Measurements from ENCODE around the gene TACC3. TPM values are rescaled to one million over a fixed set of nuclear protein-coding genes. Genes with fewer than 3 reads are reported as not detected.
"Not testable (repeated sequence)": the region's sequence is repeated elsewhere in the genome, so short reads cannot be mapped to it uniquely, and the experiment has no call there.

TACC3 gene
- total RNA-seq, 2 experiments from 2014 or later: 301 to 305 TPM

DNA sequence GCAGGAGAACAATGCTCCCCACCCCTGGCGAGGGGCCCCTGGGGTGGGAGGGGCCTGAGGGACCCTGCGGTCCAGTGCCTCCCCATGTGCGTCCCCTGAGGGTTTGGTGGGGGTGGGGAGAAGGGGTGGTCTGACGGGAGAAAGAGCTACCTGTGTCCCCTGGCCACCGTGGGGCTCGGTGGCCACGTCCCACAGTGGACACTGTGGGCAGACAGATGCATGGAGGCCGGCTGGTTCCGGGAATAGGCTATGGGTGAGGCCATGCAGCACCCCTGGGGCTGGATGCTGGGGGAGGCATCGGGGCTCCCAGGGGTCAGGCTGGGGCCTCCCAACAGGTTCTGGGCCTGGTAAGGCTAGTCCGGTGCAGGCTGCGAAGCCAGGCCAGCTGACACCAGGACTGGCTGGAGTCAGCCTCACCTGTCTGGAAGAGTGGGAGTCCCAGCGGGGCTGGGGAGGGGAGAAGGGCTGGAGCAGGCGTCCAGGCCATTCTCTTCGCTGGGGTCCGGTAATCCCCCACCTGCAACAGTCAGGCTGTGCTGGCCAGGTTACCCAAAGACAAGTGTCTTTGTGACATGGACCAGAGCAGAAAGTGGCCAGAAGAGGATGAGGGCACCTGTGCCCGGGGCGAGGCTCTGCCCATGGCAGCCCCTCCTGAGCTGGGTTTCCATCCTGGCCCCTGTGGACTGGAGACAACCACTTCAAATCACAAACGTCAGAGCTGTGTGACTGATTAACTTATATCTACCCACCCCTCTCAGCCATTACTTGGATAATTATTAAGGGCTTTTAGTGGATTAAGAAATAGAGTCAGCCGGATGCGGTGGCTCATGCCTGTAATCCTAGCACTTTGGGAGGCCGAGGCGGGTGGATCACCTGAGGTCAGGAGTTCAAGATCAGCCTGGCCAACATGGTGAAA lies 35.8 kb upstream of the TACC3 start:
- H3K4me3 Mint-ChIP-seq: no peak overlapping the region
- peaks cover 12% of the 10 kb centered on the region for H3K4me1 Mint-ChIP-seq
- H3K36me3 Mint-ChIP-seq (ENCODE audit: low read depth): peaks cover 9% of the 10 kb centered on the region
- POLR2A ChIA-PET: no interaction called here
- no peaks in the 10 kb centered on the region for H3K9me3 Mint-ChIP-seq
- DNase-seq: no peak
- no peak overlapping the region for H3K27ac Mint-ChIP-seq
- peaks cover 5% of the 10 kb centered on the region for H3K27me3 Mint-ChIP-seq
- CTCF ChIA-PET: no interaction called here

GRCh38 chr4:1686440-1687036 lies 34.8 kb upstream of the TACC3 start:
- DNase-seq: no peak
- CTCF ChIA-PET: no interaction called here
- Mint-ChIP-seq H3K27me3 (peaks cover 5% of the 10 kb centered on the region), H3K27ac (no peak overlapping the region), H3K9me3 (no peaks in the 10 kb centered on the region), H3K36me3 (ENCODE audit: low read depth) (peaks cover 18% of the 10 kb centered on the region), H3K4me1 (peaks cover 12% of the 10 kb centered on the region), H3K4me3 (no peak overlapping the region)
- POLR2A ChIA-PET: no interaction called here

DNA sequence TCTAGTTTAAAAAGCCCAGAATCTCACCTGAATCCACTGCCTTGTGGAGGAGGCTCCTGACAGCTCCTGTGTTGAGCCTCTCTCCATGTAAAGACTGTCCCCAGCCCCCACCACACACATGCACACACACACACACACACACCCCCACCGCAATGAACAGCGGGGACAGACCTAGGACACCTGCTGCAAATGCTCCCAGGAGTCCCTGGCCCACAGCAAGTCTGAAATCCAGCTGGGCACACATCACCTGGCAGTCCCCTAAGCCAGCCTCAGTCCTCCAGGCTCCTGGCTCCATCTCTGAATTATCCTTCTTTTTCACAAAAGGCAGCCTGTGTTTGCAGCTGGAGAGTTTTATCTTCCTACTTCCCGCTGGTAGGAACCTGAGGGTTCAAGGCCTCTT lies 30.6 kb upstream of the TACC3 start:
- ChIA-PET POLR2A (interaction anchor here (1.4 kb wide), 1 partner anchor 21 kb away, joined by 3 read pairs; the partner anchor contains the start of gene SLBP), CTCF (interaction anchor here (2.1 to 6.9 kb wide), 2 partner anchors 19 to 36 kb away, joined by 9 to 94 read pairs; no protein-coding TSS in a partner anchor)
- Mint-ChIP-seq H3K27me3 (no peaks in the 10 kb centered on the region), H3K4me3 (no peak overlapping the region), H3K36me3 (ENCODE audit: low read depth) (peaks cover 52% of the 10 kb centered on the region), H3K4me1 (peaks cover 7% of the 10 kb centered on the region), H3K27ac (no peak overlapping the region), H3K9me3 (no peaks in the 10 kb centered on the region)
- DNase-seq: no peak

DNA sequence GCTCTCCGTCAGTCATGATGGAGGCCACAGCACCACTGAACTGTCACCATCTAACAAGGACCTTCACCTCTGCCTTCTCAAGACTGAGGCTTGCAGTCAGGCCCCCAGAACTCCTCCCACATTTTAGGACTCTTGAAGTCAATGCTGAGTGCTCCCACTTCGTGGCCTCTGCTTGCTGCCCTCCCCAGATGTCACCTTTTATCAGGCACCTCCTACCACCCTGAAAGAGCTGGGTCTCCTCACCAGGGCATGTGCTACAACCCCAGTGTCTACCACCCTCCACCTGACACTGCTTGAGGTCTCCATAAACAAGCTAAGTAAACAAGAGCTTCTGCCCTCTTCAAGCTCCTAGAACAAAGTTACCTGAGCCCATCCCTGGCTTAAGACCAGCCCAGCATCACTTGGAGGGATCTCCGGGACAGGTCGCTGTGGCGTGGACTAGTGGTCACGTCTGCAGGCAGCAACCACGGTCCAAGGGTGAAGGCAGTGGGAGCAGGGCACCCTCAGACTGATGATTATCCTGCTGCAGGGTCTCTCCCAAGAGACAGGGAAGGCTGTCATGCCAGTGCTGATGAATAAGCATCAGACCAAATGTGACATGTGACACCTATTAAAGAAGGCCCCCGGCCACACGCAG lies 29.5 kb upstream of the TACC3 start:
- H3K27ac Mint-ChIP-seq: no peak overlapping the region
- DNase-seq: no peak
- no peak overlapping the region for H3K4me3 Mint-ChIP-seq
- H3K36me3 Mint-ChIP-seq (ENCODE audit: low read depth): peaks cover 56% of the 10 kb centered on the region
- H3K9me3 Mint-ChIP-seq: no peaks in the 10 kb centered on the region
- CTCF ChIA-PET: interaction anchor here (0.5 to 6.9 kb wide), 5 partner anchors 9 to 1197 kb away, joined by 3 to 94 read pairs (median 8); no protein-coding TSS in a partner anchor
- POLR2A ChIA-PET: no interaction called here
- H3K27me3 Mint-ChIP-seq: no peaks in the 10 kb centered on the region
- H3K4me1 Mint-ChIP-seq: peaks cover 11% of the 10 kb centered on the region

- Mint-ChIP-seq H3K27me3 (no peaks in the 10 kb centered on the region), H3K36me3 (ENCODE audit: low read depth) (peaks cover 63% of the 10 kb centered on the region), H3K9me3 (no peaks in the 10 kb centered on the region), H3K4me3 (no peak overlapping the region), H3K4me1 (peaks cover 11% of the 10 kb centered on the region), H3K27ac (peak overlapping the region; percentile 61)
- ChIA-PET CTCF (interaction anchor here (0.8 to 6.9 kb wide), 17 partner anchors 8 to 262 kb away, joined by 3 to 94 read pairs (median 5); partner anchors contain the start of genes SLBP, TACC3 and TMEM129), POLR2A (interaction anchor here (0.6 to 1.1 kb wide), 3 partner anchors 17 to 38 kb away, joined by 3 read pairs; partner anchors contain the start of gene SLBP)
- DNase-seq: peak; percentile 81
These were observed 28.0 kb upstream of the TACC3 start for GRCh38 chr4:1693131-1693896.

DNA sequence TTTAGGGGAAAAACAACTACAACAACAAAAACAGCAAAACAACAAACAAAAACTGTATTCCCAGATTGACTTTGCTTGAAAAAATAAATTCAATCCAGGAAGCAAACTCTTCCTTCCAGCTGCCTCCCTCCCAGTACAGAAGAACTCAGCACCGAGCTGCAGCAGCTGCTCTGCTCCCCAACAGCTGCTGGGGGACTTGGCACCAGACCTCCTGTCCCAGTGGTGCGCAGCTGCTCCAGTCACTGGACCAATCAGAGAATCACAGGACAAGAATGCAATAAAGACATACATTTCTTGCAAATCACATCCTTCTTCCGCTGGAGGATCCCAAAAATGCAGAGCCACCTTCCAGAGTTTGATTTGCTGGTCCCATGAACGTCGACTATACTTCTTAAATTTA lies 25.4 kb upstream of the TACC3 start:
- no peaks in the 10 kb centered on the region for H3K9me3 Mint-ChIP-seq
- DNase-seq: no peak
- ChIA-PET POLR2A (no interaction called here), CTCF (interaction anchor here (6.9 kb wide), 1 partner anchor 31 kb away, joined by 94 read pairs; no protein-coding TSS in a partner anchor)
- peak overlapping the region; percentile 31 for H3K27ac Mint-ChIP-seq
- H3K4me3 Mint-ChIP-seq: no peak overlapping the region
- peaks cover 11% of the 10 kb centered on the region for H3K4me1 Mint-ChIP-seq
- H3K36me3 Mint-ChIP-seq (ENCODE audit: low read depth): peaks cover 63% of the 10 kb centered on the region
- no peaks in the 10 kb centered on the region for H3K27me3 Mint-ChIP-seq

DNA sequence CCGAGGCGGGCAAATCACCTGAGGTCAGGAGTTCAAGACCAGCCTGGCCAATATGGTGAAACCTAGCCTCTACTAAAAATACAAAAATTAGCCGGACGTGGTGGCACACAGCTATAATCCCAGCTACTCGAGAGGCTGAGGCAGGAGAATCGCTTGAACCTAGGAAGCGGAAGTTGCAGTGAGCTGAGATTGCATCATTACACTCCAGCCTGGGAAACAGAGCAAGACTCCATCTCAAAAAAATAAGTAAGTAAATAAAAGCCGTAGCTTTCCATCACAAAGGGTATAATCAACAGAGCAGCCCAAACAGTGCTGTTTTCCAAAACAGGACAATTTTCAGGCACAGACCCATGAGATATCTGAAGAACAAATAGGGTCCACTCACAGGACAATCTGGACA lies 19.6 kb upstream of the TACC3 start:
- Mint-ChIP-seq H3K36me3 (ENCODE audit: low read depth) (peaks cover 57% of the 10 kb centered on the region), H3K4me1 (peaks cover 40% of the 10 kb centered on the region)
- DNase-seq, H3K27me3 Mint-ChIP-seq, POLR2A ChIA-PET, H3K4me3 Mint-ChIP-seq, H3K9me3 Mint-ChIP-seq, H3K27ac Mint-ChIP-seq: not testable (repeated sequence)
- CTCF ChIA-PET: interaction anchor here (0.6 to 2.1 kb wide), 3 partner anchors 9 to 32 kb away, joined by 3 to 7 read pairs (median 4); partner anchors contain the start of gene SLBP

GRCh38 chr4:1703867-1704266 lies 17.5 kb upstream of the TACC3 start:
- no peak overlapping the region for H3K27ac Mint-ChIP-seq
- no peak overlapping the region for H3K4me3 Mint-ChIP-seq
- POLR2A ChIA-PET: no interaction called here
- CTCF ChIA-PET: interaction anchor here (0.6 to 4.2 kb wide), 2 partner anchors 10 to 250 kb away, joined by 3 to 16 read pairs; no protein-coding TSS in a partner anchor
- H3K27me3 Mint-ChIP-seq: no peaks in the 10 kb centered on the region
- no peak for DNase-seq
- H3K9me3 Mint-ChIP-seq: no peaks in the 10 kb centered on the region
- H3K4me1 Mint-ChIP-seq: peaks cover 52% of the 10 kb centered on the region
- peaks cover 59% of the 10 kb centered on the region for H3K36me3 Mint-ChIP-seq (ENCODE audit: low read depth)

DNA sequence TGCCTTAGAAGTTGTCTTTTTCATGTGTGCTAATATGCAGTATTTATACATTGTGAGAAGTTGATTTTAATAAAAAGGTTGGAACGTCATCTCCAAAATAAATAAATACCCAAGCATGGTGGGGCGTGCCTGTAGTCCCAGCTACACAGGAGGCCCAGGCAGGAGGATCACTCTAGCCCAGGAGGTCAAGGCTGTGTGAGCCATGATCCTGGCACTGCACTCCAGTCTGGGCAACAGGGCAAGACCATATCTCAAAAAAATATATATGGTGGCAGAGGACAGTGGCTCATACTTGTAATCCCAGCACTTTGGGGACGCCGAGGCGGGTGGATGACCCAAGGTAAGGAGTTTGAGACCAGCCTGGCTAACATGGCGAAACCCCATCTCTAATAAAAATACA lies 15.6 kb upstream of the TACC3 start:
- no peak for DNase-seq
- ChIA-PET CTCF (interaction anchor here (1.5 to 4.2 kb wide), 2 partner anchors 12 to 20 kb away, joined by 3 to 16 read pairs; no protein-coding TSS in a partner anchor), POLR2A (interaction anchor here (0.6 kb wide), 1 partner anchor 167 kb away, joined by 4 read pairs; no protein-coding TSS in a partner anchor)
- Mint-ChIP-seq H3K4me1 (peaks cover 70% of the 10 kb centered on the region), H3K4me3 (no peak overlapping the region), H3K27me3 (no peaks in the 10 kb centered on the region), H3K27ac (no peak overlapping the region), H3K9me3 (no peaks in the 10 kb centered on the region), H3K36me3 (ENCODE audit: low read depth) (peaks cover 61% of the 10 kb centered on the region)

DNA sequence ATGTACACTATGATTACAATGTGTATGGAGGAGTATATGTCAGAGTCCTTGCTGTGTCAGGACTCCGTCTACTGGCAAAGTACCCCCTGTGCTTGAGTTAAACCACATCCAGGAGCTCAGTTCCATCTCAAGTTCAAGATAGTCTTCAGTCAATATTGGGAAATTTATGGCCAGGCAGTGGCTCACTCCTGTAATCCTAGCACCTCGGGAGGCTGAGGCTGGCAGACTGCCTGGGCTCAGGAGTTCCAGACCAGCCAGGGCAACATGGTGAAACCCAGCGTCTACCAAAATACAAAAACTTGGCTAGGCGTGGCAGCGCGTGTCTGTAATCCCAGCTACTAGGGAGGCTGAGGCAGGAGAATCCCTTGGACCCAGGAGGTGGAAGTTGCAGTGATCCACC lies 15.0 kb upstream of the TACC3 start:
- DNase-seq: no peak
- Mint-ChIP-seq H3K4me1 (peaks cover 76% of the 10 kb centered on the region), H3K9me3 (no peaks in the 10 kb centered on the region), H3K27ac (no peak overlapping the region), H3K4me3 (no peak overlapping the region), H3K27me3 (no peaks in the 10 kb centered on the region), H3K36me3 (ENCODE audit: low read depth) (peaks cover 64% of the 10 kb centered on the region)
- CTCF ChIA-PET: interaction anchor here (1.5 to 4.2 kb wide), 2 partner anchors 13 to 19 kb away, joined by 3 to 16 read pairs; no protein-coding TSS in a partner anchor
- POLR2A ChIA-PET: no interaction called here

GRCh38 chr4:1708581-1708980 lies 12.7 kb upstream of the TACC3 start:
- ChIA-PET CTCF (interaction anchor here (0.6 to 2.0 kb wide), 6 partner anchors 8 to 746 kb away, joined by 3 to 9 read pairs (median 4); partner anchors contain the start of genes TACC3 and TMEM129), POLR2A (interaction anchor here (0.5 to 0.6 kb wide), 2 partner anchors 8 to 12 kb away, joined by 3 to 6 read pairs; no protein-coding TSS in a partner anchor)
- Mint-ChIP-seq H3K36me3 (ENCODE audit: low read depth) (peaks cover 55% of the 10 kb centered on the region), H3K27ac (peak overlapping the region; percentile 50), H3K4me3 (peak overlapping the region; percentile 49), H3K27me3 (no peaks in the 10 kb centered on the region), H3K4me1 (peaks cover 64% of the 10 kb centered on the region), H3K9me3 (no peaks in the 10 kb centered on the region)
- no peak for DNase-seq
